ENCODE results near the gene SEPHS1. TPM values are rescaled to one million over a fixed set of nuclear protein-coding genes. Genes with fewer than 3 reads are reported as not detected.
A peak's percentile ranks its signal among the peaks of the same experiment; 100 is the strongest.
"Not testable (repeated sequence)": the region's sequence is repeated elsewhere in the genome, so short reads cannot be mapped to it uniquely, and the experiment has no call there.

The SEPHS1 gene
- polyA plus RNA-seq, 3 donors = 130 to 146 (median 139) TPM

DNA sequence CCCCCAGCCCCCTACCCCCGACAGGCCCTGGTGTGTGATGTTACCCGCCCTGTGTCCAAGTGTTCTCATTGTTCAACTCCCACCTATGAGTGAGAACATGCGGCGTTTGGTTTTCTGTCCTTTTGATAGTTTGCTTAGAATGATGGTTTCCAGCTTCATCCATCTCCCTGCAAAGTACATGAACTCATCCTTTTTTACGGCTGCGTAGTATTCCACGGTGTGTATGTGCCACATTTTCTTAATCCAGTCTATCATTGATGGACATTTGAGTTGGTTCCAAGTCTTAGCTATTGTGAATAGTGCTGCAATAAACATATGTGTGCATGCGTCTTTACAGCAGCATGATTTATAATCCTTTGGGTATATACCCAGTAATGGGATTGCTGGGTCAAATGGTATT, 17.1 kb downstream of the SEPHS1 start:
- not testable (repeated sequence) for DNase-seq (ENCODE audit: low read depth in 3 of 3, low spot score in 2 of 3)

DNA sequence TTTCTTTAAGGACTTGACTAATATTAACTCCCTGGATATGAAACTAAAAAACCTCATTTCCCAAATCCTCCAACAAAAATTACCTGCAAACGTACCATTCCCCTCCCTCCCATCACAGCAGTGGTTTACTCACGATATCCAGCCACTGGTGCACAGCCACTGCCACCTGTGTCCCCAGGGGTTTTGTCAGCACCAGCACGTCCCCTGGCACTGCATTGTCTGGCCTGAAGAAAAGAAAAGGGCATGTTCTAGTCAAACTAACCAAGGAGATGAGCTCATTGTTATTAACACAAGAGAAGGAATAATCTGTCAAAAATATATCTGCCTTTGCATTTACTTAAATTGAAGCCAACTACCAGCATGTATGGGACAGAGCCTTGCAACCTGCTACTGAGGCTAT, 18.5 kb downstream of the SEPHS1 start:
- no peak for DNase-seq (ENCODE audit: low read depth in 3 of 3, low spot score in 2 of 3)

DNA sequence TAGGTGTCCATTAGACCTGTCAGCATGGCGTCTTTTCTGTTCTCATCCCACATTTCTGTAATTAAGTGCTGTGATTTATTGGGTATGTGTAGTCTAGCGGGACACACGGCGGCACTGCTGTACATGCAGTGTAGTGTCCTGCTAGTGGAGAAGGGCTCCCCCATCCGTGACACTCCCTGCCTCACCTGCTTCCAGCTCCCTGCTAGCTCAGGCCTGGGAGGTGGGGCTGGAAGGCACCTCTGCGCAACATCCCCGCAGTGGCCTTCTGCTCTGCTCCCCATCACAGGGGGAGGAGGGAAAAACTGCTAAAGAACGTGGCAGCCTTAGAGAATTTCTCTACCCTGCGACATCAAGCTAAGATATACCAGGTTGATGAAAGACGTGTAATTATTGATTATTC, 19.5 kb downstream of the SEPHS1 start:
- DNase-seq (ENCODE audit: low read depth in 3 of 3, low spot score in 2 of 3) = no peak

DNA sequence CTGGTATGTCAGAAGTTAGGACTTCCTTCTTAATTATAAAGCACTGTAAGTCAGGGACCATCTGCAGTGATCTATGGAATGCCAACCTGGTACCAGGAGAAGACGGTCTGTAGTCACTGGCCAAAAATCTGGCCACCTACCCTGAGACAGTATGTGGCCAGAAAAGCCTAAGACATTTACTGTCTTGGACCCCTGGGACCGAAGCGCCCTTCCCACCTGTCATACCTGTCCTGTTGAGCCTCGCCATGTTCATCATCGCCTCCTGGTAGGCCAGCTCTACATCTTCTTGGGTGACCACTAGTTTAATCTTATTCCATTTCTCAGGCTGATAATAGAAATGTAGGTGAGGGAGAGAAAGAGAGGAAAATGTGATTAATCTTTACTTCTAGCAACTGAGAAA, 20.0 kb downstream of the SEPHS1 start:
- no peak for DNase-seq (ENCODE audit: low read depth in 3 of 3, low spot score in 2 of 3)

DNA sequence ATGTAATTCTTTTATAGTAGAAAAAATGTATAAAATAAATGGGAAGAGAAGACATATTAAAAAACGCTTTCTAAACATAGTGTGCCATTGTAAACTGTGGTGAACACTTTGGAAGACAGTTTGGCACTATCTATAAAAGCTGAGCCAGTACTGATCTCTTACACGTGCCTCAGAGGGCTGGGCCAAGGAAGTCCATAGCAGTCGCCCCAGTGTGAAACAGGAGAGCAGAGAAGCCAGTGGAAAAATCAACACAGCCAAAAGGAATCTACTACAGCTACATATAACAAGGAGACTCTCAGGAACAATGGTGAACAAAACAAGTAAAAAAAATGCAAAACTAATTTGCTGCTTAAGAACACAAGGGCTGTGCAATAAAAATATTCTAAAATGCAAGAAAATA, 20.6 kb downstream of the SEPHS1 start:
- no peak for DNase-seq (ENCODE audit: low read depth in 3 of 3, low spot score in 2 of 3)

DNA sequence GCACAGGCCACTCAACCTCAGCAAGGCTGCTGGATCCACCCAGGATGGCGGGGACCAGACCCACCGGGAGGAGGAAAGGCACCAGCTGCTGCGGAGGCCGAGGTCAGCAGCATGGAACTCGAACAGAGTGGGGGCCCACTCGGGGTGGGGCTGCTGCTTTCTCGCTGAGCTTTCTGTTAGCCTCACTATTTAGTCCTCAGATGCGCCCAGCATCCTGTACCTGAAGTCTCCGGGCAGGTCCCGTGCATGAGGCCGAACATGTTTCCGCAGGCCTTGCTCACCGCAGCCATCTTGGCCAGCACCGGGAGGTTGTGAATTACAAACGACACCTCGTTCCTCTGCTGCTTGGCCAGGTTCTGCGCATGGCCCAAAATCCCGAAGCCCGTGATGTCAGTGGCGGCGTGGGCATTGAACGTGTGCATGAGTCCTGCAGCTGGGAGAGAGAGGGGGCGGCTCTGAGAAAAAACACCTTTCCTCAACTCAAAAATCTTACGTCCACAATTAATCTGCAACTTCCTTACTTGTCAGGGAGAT, 25.4 kb downstream of the SEPHS1 start:
- DNase-seq (ENCODE audit: low read depth in 3 of 3, low spot score in 2 of 3) = no peak

DNA sequence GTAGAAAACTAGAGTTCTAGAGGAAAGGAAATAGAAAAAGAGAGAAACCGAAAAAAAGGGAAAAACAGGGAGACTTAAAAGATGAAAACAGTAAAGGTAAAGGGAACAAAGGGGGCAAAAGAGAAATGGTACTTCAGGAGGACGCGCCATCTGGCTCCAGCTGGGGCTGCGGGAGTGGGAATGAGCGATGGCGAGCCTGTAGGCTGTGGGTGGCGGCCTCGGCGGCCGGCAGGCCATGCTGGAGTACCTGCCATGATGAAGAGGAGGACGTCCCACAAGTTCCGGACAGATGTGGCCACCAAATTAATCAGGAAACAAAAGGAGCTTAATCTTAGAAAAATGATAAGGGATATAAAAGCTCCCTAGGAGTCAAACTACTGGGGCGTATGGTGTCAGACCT, 26.5 kb downstream of the SEPHS1 start:
- DNase-seq (ENCODE audit: low read depth in 3 of 3, low spot score in 2 of 3) = no peak

DNA sequence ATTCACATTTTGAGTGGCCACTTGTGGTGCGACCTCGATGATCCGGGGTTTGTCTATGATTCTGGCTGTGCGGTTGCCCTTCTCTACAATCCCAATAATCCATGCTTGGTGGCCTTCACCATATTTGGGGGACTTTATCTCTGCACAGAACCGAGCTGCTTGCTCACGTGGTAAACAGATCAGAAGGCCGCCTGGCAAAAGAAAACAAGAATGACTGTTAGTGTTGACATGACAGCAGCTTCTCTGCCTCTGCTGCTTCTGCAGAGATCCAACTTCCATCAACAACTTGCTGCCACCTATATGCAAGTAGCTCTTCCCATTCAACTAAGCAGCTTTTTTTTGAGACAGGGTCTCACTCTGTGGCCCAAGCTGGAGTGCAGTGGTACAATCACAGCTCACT, 28.9 kb downstream of the SEPHS1 start:
- no peak for DNase-seq (ENCODE audit: low read depth in 3 of 3, low spot score in 2 of 3)

DNA sequence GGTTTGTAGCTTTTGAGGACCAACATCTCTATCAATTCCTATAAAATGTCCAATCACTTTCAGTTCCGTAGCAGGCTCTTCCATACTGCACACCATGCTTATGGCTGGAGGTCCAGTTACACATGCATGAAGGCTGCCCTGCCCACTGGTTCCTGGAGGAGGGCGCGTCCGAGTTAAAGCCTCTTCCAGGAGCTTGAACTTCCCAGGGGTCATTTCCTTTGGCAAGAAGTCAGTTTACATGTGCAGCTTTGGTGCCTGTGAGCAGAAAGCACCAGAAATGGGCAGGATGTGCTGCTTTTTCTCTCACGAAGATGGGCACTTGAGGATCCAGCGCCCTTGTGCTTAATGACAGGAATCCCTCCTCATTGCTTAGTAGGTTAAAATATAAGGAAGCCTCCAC, 30.6 kb downstream of the SEPHS1 start:
- DNase-seq (ENCODE audit: low read depth in 3 of 3, low spot score in 2 of 3) = no peak

DNA sequence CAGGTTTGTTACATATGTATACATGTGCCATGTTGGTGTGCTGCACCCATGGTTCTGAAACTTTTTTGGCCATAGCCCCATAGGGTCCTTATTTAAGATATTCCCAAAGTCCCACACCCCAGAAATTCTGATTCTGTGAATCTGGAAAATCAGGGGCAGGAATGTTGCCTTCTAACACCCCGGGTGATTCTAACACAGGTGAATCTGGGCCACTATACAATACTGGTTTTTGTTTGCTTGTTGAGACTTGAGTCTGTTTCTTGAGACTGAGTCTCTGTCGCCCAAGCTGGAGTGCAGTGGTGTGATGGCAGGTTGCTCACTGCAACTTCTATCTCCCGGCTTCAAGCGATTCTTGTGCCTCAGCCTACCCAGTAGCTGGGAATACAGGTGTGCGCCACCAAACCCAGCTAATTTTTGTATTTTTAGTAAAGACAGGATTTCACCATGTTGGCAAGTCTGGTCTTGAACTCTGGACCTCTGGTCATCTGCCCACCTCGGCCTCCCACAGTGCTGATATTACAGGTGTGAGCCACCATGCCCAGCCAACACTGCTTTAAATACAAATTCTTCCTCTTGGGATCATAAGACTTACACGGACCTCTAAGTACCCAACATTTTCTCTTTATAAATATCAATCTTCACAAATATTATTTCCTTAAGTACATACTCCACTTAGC, 31.3 kb downstream of the SEPHS1 start:
- no peak for DNase-seq (ENCODE audit: low read depth in 3 of 3, low spot score in 2 of 3)

DNA sequence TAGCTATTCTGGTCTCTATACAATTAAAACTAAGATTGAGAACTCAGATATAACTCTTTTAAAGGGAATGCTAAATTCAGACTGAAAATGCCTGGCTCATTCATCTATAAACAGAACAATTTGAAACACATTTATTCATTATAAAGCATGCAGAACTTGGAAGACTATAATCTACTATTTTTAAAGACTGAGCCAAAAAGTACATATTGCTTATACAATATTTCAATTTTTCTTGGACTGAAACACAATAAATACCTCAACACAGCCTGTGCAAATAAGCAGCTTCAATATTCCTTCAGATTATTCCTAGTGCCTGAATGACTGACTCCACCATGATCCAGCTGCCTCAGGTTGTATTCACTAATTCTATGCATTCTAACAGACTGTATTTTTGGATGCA, 32.7 kb downstream of the SEPHS1 start:
- DNase-seq (ENCODE audit: low read depth in 3 of 3, low spot score in 2 of 3) = no peak

DNA sequence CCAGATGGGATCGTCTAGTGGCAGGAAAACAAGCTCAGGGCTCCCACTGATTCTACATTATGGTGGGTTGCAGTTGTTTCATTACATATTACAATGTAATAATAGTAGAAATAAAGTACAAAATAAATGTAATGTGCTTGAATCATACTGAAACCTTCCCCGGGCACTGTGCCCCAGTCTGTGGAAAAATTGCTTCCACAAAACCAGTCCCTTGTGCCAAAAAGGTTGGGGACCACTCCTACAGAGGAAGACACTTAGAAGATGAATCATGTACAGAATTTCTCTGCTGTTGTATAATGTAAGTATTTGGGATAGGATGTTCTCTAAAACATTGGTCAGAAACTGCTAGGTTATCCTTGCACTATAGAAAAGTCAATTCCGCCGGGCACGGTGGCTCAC, 36.9 kb downstream of the SEPHS1 start:
- DNase-seq (ENCODE audit: low read depth in 3 of 3, low spot score in 2 of 3) = no peak

DNA sequence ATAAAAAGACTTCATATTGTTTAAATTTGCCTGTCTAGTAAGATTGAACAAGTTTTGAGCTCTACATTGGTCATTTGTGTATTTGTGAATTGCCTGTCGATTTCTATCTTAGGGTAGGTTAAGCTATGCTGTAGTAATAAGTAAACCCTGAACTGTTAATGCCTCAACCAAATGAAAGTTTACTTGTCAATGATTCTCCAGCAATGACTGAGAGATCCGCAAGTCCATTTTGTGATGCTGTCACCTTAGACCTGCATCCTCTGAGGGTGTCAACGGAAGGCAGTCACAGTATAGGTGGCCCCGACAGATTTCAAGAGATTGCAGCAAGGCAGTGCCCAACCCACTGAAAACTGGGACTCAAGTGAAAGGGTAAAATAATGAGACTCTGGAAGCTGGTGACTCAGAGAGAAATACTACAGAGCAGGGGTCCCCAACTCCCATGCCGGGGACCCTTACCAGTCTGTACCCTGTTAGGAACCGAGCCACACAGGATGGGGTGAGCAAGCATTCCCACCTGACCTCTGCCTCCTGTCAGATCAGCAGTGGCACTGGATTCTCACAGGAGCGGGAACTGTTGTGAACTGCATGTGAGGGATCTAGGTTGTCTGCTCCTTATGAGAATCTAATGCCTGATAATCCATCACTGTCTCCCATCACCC, 37.4 kb downstream of the SEPHS1 start:
- DNase-seq (ENCODE audit: low read depth in 3 of 3, low spot score in 2 of 3) = no peak

DNA sequence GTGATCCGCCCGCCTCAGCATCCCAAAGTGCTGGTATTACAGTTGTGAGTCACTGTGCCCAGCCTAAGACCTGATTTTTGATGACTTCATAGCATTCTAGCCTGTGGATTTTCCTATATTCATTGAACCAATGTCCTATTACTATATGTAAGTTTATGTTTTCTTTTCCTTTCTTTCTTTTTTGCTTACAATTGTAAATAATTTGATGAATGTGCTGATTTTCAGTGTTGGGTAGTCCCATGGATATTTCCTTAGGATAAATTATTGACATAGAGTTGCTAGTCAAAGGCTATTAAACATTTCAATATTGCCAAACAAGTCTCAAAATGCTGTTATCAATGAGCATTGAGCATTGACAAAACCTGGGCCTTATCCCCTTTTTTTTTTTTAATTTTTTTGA, 38.3 kb downstream of the SEPHS1 start:
- no peak for DNase-seq (ENCODE audit: low read depth in 3 of 3, low spot score in 2 of 3)

DNA sequence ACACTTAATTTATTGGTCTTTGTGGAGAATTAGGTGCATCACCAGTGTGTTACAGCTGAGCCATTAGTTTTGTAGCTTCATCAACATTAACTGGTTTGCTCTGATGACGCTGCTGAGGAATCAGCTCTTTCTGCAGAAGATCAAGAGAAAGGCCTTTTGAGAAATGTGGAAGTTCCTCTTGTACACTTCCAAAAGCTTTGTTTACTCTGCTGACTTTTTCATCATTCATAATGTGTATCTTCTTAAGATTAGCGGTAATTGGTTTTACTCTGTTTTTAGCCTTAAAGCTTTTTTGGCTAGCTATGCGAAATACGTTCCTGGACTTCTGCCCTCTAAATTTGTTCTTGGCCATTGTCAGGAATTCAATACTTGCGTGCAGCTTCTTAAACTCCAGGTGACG, 40.0 kb downstream of the SEPHS1 start:
- DNase-seq (ENCODE audit: low read depth in 3 of 3, low spot score in 2 of 3) = no peak

DNA sequence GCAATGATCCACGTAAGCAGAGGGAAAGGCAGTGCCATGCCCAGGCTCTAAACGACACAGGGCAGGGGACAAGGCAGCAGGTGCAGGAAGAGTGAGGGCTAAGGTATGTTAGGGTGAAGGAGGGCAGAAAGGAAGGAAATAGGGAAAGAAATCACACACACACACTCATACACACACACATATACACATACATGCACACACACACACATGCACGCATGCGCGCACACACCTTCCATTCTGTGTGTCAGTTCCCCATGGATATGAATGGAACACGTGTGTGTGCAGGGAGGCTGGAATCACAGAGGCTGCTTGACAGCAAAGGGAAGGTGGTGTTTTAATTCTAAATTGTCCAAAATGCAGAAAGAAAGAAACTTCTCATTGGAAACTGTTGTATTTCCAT, 42.0 kb downstream of the SEPHS1 start:
- no peak for DNase-seq (ENCODE audit: low read depth in 3 of 3, low spot score in 2 of 3)

DNA sequence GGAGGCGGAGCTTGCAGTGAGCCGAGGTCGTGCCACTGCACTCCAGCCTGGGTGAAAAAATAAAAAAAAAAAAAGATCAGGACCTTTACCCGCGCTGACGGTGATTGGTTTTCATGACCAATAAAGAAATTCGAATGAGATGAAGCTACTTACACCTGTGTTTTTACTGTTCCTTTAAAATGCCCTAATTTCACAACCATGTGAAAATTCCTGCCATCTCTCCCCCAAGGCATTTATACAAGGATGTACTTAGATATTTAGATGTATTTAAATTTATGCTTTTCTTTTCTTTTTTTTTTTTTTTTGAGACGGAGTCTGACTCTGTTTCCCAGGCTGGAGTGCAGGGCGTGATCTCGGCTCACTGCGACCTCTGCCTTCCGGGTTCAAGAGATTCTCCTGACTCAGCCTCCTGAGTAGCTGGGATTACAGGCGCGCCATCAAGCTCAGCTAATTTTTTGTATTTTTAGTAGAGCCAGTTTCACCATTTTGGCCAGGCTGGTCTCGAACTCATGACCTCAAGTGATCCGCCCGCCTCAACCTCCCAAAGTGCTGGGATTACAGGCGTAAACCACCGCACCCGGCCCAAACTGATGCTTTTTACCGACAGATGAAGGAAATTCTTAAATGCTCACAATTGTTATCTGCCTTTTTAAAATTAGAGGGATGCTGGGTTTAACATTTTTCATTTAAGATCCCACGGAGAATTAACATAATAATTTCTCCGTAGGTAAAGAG, 45.1 kb downstream of the SEPHS1 start:
- no peak for DNase-seq (ENCODE audit: low read depth in 3 of 3, low spot score in 2 of 3)

DNA sequence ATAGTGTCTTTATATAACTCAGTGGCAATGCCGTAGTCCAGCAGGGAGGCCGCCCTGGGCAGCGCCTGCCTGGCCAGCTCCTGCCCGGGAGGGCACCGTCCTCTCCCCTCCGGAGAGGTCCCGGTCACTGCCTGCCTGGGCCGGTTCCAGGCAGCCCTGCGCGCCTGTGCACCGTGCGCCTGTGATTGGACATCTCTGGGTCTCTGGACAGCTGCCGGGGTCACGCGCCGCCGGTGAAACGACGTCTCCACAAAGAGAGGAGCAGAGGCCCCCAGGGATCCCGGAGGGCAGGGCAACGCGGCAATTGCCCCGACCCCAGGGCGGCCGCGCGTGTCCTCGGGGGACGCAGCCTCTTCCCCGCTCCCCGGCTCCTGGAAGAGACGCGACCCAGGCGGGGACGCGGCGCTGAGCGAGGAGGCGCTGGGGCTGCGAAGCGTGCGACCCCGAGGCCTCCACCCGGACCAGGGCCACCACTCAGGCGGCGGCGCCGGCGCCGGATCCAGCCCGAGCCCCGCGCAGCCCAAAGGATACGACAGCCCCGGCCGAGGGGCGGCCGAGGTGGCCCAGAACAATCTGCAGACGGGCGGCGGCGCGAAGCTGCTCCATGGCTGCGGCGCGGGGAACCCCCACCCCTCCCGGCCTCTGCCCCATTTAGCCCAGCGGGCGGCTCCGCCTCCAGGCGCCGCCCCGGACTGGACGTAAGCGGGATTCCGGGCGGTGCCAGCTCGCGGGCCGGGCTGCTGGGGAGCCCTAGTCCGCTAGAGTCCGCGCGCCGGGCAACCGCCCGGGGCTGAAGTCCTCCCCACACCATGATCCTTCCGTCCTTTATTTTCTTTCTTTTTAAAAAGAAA, 48.4 kb downstream of the SEPHS1 start, which contains the start of gene PHYH:
Gene PHYH, minus strand, starts transcription at position 628 of the 851 bp plus-strand sequence. Its CDS starts 22 bp downstream, at position 606.
- DNase-seq (ENCODE audit: low read depth in 3 of 3, low spot score in 2 of 3) = peak in 2 of 3 donors; percentile 52 to 67

DNA sequence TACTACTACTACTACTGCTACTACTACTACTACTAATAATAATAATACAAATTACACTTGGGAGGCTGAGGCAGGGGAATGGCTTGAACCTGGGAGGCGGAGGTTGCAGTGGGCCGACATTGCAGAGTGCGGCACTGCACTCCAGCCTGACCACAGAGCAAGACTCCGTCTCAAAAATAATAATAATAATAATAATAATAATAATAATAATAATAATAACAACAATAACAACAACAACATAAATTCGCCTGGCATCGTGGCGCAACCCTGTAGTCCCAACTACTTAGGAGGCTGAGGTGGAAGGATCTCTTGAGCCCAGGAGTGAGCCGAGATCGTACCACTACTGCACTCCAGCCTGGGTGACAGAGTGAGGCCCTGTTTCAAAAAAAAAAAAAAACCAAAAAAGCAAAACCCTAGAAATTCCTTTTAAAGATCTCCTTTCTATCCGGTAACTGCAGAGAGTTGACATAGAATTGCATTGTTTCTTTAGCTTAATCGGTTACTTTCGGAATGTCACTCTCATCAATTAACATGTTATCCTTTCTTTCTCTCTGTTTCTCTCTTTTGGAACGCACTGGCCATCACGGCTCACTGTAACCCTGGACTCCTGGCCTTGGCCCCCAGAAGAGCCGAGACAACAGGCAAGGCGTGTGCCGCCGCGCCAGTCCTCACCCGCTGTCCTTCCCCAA, 49.2 kb downstream of the SEPHS1 start:
- DNase-seq (ENCODE audit: low read depth in 3 of 3, low spot score in 2 of 3) = peak in 1 of 3 donors; percentile 8

DNA sequence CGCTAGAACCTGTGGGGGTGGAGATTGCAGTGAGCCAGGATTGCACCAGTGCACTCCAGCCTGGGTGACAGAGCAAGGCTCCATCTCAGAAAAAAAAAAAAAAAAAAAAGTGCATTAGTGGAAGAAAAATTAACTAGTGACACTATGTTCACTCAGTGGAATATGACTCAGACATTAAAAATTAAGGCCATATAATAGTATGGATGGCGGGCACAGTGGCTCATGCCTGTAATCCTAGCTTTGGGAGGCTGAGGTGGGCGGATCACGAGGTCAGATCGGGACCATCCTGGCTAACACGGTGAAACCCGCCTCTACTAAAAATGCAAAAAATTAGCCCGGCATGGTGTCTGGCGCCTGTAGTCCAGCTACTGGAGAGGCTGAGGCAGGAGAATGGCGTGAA, 51.6 kb downstream of the SEPHS1 start:
- no peak for DNase-seq (ENCODE audit: low read depth in 3 of 3, low spot score in 2 of 3)

Data from right renal cortex interstitium (tissue), 3 donors.